SK-N-SH (cell line): ENCODE results near the gene CACNG7. TPM values are rescaled to one million over a fixed set of nuclear protein-coding genes. Genes with fewer than 3 reads are reported as not detected.

Experiments used
- CTCF ChIA-PET: fragments of 300-600, 350-600 bp; formaldehyde crosslinking; extraction: SDS; loops from one replicate; lab custom pipeline; 2021; lab: Yijun Ruan, JAX
- POLR2A ChIA-PET: fragments of 350-600 bp; sonication (Branson Sonifier 250); formaldehyde crosslinking; extraction: SDS; loops from one replicate; lab custom pipeline; 2020; ENCODE audit warnings: antibody characterized with exemption, inconsistent platforms; lab: Yijun Ruan, JAX
- DNase-seq: peaks from one replicate; pipeline ENCODE4 v3.0.0; 2012
- H2AFZ ChIP-seq: fragments of 200-600 bp; sonication (generic); 2 replicates; pipeline ENCODE4 v1.8.1; 2016; ENCODE audit warnings: antibody characterized with exemption, mild to moderate bottlenecking, low read depth
- H3F3A ChIP-seq: fragments of 200-600 bp; sonication (generic); replicated peaks from 2 replicates; pipeline ENCODE3; 2016; ENCODE audit warnings: antibody characterized with exemption, mild to moderate bottlenecking; ENCODE audit not compliant: insufficient read depth
- H3K27ac ChIP-seq, 2 experiments: fragments of 200-500 bp in 1 of 2; fragments of 200-600 bp in 1 of 2; sonication (Bioruptor generic) in 1 of 2; sonication (generic), shearing (Covaris generic) in 1 of 2; 2 replicates each; pipeline versions ENCODE4 v1.5.1 to v1.6.1; 2014 to 2016; ENCODE audit warnings: low read depth in 2 of 2, inconsistent platforms in 1 of 2, low read length in 1 of 2, mild to moderate bottlenecking in 1 of 2, mixed read lengths in 1 of 2
- H3K27me3 ChIP-seq: fragments of 200-600 bp; sonication (generic), shearing (Covaris generic); 2 replicates; pipeline ENCODE4 v1.6.1; 2016; ENCODE audit warnings: mixed run types; ENCODE audit not compliant: insufficient read depth
- H3K36me3 ChIP-seq, 2 experiments: fragments of 200-500 bp in 1 of 2; fragments of 200-600 bp in 1 of 2; sonication (Bioruptor generic) in 1 of 2; sonication (generic) in 1 of 2; replicated peaks in 1 of 2; 2 replicates each; pipeline versions ENCODE3 to v1.5.1; 2014 to 2016; ENCODE audit warnings: low read length in 1 of 2, mild to moderate bottlenecking in 1 of 2; ENCODE audit not compliant: insufficient read depth in 2 of 2, control insufficient read depth in 1 of 2
- H3K4me1 ChIP-seq, 2 experiments: fragments of 200-500 bp in 1 of 2; fragments of 200-600 bp in 1 of 2; sonication (Bioruptor generic) in 1 of 2; sonication (generic), shearing (Covaris generic) in 1 of 2; 2 replicates each; pipeline versions ENCODE4 v1.5.1 to v1.6.1; 2014 to 2016; ENCODE audit warnings: low read depth in 1 of 2, low read length in 1 of 2, mixed run types in 1 of 2; ENCODE audit not compliant: insufficient read depth in 2 of 2, control insufficient read depth in 1 of 2
- H3K4me2 ChIP-seq: fragments of 200-600 bp; sonication (generic), shearing (Covaris generic); 2 replicates; pipeline ENCODE4 v1.6.1; 2017; ENCODE audit warnings: mixed run types
- H3K4me3 ChIP-seq, 2 experiments: fragments of 200-500 bp in 1 of 2; fragments of 200-600 bp in 1 of 2; sonication (Bioruptor generic) in 1 of 2; sonication (generic), shearing (Covaris generic) in 1 of 2; 2 replicates each; pipeline versions ENCODE4 v1.5.1 to v1.8.1; 2014 to 2016; ENCODE audit warnings: low read depth in 2 of 2, inconsistent platforms in 1 of 2, low read length in 1 of 2, mild to moderate bottlenecking in 1 of 2, mixed read lengths in 1 of 2, moderate library complexity in 1 of 2
- H3K79me2 ChIP-seq: fragments of 200-600 bp; sonication (generic); 2 replicates; pipeline ENCODE4 v1.8.1; 2017; ENCODE audit warnings: mild to moderate bottlenecking; ENCODE audit not compliant: insufficient read depth
- H3K9ac ChIP-seq: fragments of 200-600 bp; sonication (generic); 2 replicates; pipeline ENCODE4 v1.6.1; 2017; ENCODE audit warnings: mixed run types
- H3K9me2 ChIP-seq: fragments of 200-600 bp; sonication (generic); 2 replicates; pipeline ENCODE4 v1.6.1; 2017; ENCODE audit warnings: mixed run types
- H3K9me3 ChIP-seq: fragments of 200-600 bp; sonication (generic); 2 replicates; pipeline ENCODE4 v1.6.1; 2017; ENCODE audit warnings: mixed run types, mild to moderate bottlenecking, moderate library complexity
- H4K20me1 ChIP-seq: fragments of 200-600 bp; sonication (generic); 2 replicates; pipeline ENCODE4 v1.6.1; 2017; ENCODE audit warnings: mild to moderate bottlenecking, mixed run types; ENCODE audit not compliant: insufficient read depth
- CHD2 ChIP-seq: fragments of 150-350 bp; IDR thresholded peaks from 2 replicates; pipeline ENCODE4 v1.6.1; 2018; ENCODE audit warnings: low read length; ENCODE audit not compliant: partially characterized antibody
- CTCF ChIP-seq: fragments of 200-600 bp; sonication (generic); IDR thresholded peaks from 2 replicates; pipeline ENCODE4 v1.6.1; 2017; ENCODE audit warnings: antibody characterized with exemption, mild to moderate bottlenecking, moderate library complexity
- FOSL2 ChIP-seq: IDR thresholded peaks from 2 replicates; pipeline ENCODE4 v1.4.0; 2012; ENCODE audit warnings: low read depth, mild to moderate bottlenecking, moderate library complexity, borderline replicate concordance
- GABPA ChIP-seq: IDR thresholded peaks from 2 replicates; pipeline ENCODE4 v1.4.0; 2012; ENCODE audit warnings: low read depth, mild to moderate bottlenecking
- GATA2 ChIP-seq: sonication (generic); formaldehyde crosslinking; IDR thresholded peaks from 2 replicates; pipeline ENCODE4 v1.5.0; 2020; ENCODE audit warnings: mild to moderate bottlenecking, missing genetic modification reagents
- JUND ChIP-seq: IDR thresholded peaks from 2 replicates; pipeline ENCODE4 v1.4.0; 2012
- MAX ChIP-seq: IDR thresholded peaks from 2 replicates; pipeline ENCODE4 v1.4.0; 2012; ENCODE audit warnings: low read depth
- MEF2A ChIP-seq: IDR thresholded peaks from 2 replicates; pipeline ENCODE4 v1.4.0; 2012; ENCODE audit warnings: low read depth, borderline replicate concordance
- NFIC ChIP-seq: IDR thresholded peaks from 2 replicates; pipeline ENCODE4 v1.4.0; 2012; ENCODE audit warnings: borderline replicate concordance
- NRF1 ChIP-seq: IDR thresholded peaks from 2 replicates; pipeline ENCODE4 v1.6.1; 2012; ENCODE audit warnings: low read depth, mild to moderate bottlenecking, low read length
- POLR2AphosphoS5 ChIP-seq: IDR thresholded peaks from 2 replicates; pipeline ENCODE4 v1.6.1; 2012; ENCODE audit warnings: low read depth, low read length
- RAD21 ChIP-seq: IDR thresholded peaks from 2 replicates; pipeline ENCODE4 v1.6.1; 2012; ENCODE audit warnings: mild to moderate bottlenecking, low read length
- RCOR1 ChIP-seq: fragments of 150-350 bp; IDR thresholded peaks from 2 replicates; pipeline ENCODE4 v1.6.1; 2017; ENCODE audit warnings: antibody characterized with exemption, low read length
- RXRA ChIP-seq: IDR thresholded peaks from 2 replicates; pipeline ENCODE4 v1.4.0; 2012; ENCODE audit warnings: low read depth, mild to moderate bottlenecking, borderline replicate concordance
- SIN3A ChIP-seq: IDR thresholded peaks from 2 replicates; pipeline ENCODE4 v1.6.1; 2012; ENCODE audit warnings: low read depth, mild to moderate bottlenecking, low read length, moderate library complexity, borderline replicate concordance
- SMC3 ChIP-seq: IDR thresholded peaks from 2 replicates; pipeline ENCODE4 v1.6.1; 2012; ENCODE audit warnings: low read depth, low read length, improper control_type of control experiment
- USF1 ChIP-seq: IDR thresholded peaks from 2 replicates; pipeline ENCODE4 v1.4.0; 2012; ENCODE audit warnings: low read depth, borderline replicate concordance
- WGBS: methylation state at CpG from one replicate; pipeline ENCODE4 v1.1.6; 2017; ENCODE audit warnings: low lambda C conversion rate; 5-methylcytosine and 5-hydroxymethylcytosine counted together
- polyA plus RNA-seq, 3 experiments: library from polyadenylated mRNA; depleted of rRNA; stranded (reverse); fragments of >200 nt; gene quantifications; 2 replicates each; pipeline ENCODE4 v1.2.3, GENCODE V29; 2012

Gene CACNG7
- polyA plus RNA-seq, 1 of the 3 experiments (the other 2 are of a cell fraction): 25.7 TPM

- DNase-seq: peak; percentile 67
- H3K27me3 ChIP-seq: no peaks in the 10 kb centered on the region
- peaks cover 11% of the 10 kb centered on the region for H3F3A ChIP-seq
- peaks cover 24% of the 10 kb centered on the region for H4K20me1 ChIP-seq
- peak overlapping the region; percentile 90 to 93 for H3K27ac ChIP-seq
- peaks cover under 1 to 8% of the 10 kb centered on the region in 2 experiments for H3K36me3 ChIP-seq
- H2AFZ ChIP-seq: no peak overlapping the region
- CTCF ChIA-PET: interaction anchor here (0.7 to 2.1 kb wide), 6 partner anchors 11 to 156 kb away, joined by 3 to 10 read pairs (median 3); partner anchors contain the start of gene PRKCG
- H3K4me2 ChIP-seq: peak overlapping the region; percentile 93
- TF ChIP-seq POLR2AphosphoS5: 0 out of 2 replicates have a peak, but pooled peaks have one; percentile 12
- TF ChIP-seq CTCF: no peak
- no peak for TF ChIP-seq GABPA
- no peak for TF ChIP-seq RAD21
- 2% methylated on average over 18 of the region's 37 CpGs for WGBS
- H3K79me2 ChIP-seq: peaks cover 39% of the 10 kb centered on the region
- POLR2A ChIA-PET: interaction anchor here (0.5 to 2.2 kb wide), 8 partner anchors 9 to 321 kb away, joined by 3 to 16 read pairs (median 4); partner anchors contain the start of genes MBOAT7, PRPF31 and TFPT
- H3K9ac ChIP-seq: peak overlapping the region; percentile 94
- H3K9me2 ChIP-seq: no peaks in the 10 kb centered on the region
- peaks cover 5 to 16% of the 10 kb centered on the region in 2 experiments; a peak in 2 of 4 replicates for H3K4me1 ChIP-seq
- H3K9me3 ChIP-seq: no peaks in the 10 kb centered on the region
- H3K4me3 ChIP-seq: peak overlapping the region; percentile 79 to 86
Measured at GRCh38 chr19:53868091-53868891, 40.8 kb upstream of the CACNG7 start.

- ChIA-PET POLR2A (interaction anchor here (0.5 to 2.2 kb wide), 3 partner anchors 8 to 315 kb away, joined by 4 to 16 read pairs (median 4); no protein-coding TSS in a partner anchor), CTCF (interaction anchor here (1.0 to 2.1 kb wide), 3 partner anchors 10 to 156 kb away, joined by 3 to 10 read pairs (median 4); no protein-coding TSS in a partner anchor)
- Histone ChIP-seq H3F3A (peaks cover 11% of the 10 kb centered on the region), H2AFZ (no peak overlapping the region), H3K36me3 (peaks cover 8 to 9% of the 10 kb centered on the region in 2 experiments), H3K9me3 (no peaks in the 10 kb centered on the region), H3K79me2 (peaks cover 42% of the 10 kb centered on the region), H3K27ac (peak overlapping the region; percentile 90 to 93), H3K9ac (peak overlapping the region; percentile 94), H3K9me2 (no peaks in the 10 kb centered on the region), H3K4me1 (peaks cover 5 to 16% of the 10 kb centered on the region in 2 experiments; a peak in 2 of 4 replicates), H3K4me2 (peak overlapping the region; percentile 93), H3K4me3 (peak overlapping the region; percentile 79 to 86), H4K20me1 (peaks cover 33% of the 10 kb centered on the region), H3K27me3 (no peaks in the 10 kb centered on the region)
- WGBS: 0% methylated on average over 13 of the region's 75 CpGs
- DNase-seq: peak; percentile 91
- TF ChIP-seq SMC3 (no peak), FOSL2 (no peak), SIN3A (no peak; the same call in 1 of the 2 replicates), CHD2 (no peak), RCOR1 (no peak), MEF2A (no peak), CTCF (peak; percentile 17; the same call in 1 of the 2 replicates), JUND (no peak), RAD21 (no peak), RXRA (peak; percentile 85; the same call in 1 of the 2 replicates), USF1 (no peak), GATA2 (CRISPR knock-in tag) (no peak), MAX (peak; percentile 30), NRF1 (no peak), NFIC (0 out of 2 replicates have a peak, but pooled peaks have one; percentile 11)
Measured at GRCh38 chr19:53868892-53869804, 39.9 kb upstream of the CACNG7 start.
